ENCODE results near the gene KIF15. TPM values are rescaled to one million over a fixed set of nuclear protein-coding genes. Genes with fewer than 3 reads are reported as not detected.

KIF15 gene
- total RNA-seq, 6 experiments from 2014 or later: 4.4 to 11.9 (median 9.7) TPM

DNA sequence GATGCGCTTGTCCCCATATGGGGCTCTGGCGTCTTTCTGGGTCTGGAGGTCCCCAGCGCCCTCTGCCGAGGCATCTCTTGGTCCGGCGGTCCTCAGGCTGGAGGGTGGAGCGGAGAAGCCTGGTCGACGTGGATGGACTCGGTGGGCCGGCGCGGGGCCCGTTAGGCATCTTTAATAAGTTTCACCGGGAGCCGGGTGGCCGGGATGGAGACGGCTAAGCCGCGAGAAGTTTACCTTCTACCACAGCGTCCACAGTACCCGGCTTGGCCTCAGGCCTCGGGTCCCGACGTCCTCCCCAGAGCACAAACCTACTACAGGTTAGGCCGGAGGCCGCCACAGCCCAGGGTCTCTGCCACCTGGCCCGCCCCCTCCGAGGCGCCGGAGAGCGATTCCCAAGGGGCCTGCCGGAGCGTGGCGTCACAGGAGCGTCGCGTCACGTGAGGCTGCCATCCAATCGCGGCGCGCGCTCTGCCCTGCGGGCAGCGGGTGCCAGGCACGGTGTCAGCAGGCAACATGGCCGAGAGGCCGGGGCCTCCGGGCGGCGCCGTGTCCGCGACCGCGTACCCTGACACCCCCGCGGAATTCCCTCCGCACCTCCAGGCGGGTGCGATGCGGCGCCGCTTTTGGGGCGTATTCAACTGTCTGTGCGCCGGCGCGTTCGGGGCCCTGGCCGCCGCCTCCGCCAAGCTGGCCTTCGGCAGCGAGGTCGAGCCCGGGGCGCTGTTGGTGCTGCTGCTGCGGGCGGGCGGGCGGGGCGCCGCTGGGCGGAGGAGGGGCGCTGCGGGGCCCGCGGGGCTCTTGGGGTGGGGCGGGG, 100.0 kb downstream of the KIF15 start, which contains the start of gene TMEM42:
TMEM42 (plus strand) TSS at position 501 of the 814 bp plus-strand sequence; CDS start at position 514, 13 bp downstream.
- TF ChIP-seq, protein P1, sequence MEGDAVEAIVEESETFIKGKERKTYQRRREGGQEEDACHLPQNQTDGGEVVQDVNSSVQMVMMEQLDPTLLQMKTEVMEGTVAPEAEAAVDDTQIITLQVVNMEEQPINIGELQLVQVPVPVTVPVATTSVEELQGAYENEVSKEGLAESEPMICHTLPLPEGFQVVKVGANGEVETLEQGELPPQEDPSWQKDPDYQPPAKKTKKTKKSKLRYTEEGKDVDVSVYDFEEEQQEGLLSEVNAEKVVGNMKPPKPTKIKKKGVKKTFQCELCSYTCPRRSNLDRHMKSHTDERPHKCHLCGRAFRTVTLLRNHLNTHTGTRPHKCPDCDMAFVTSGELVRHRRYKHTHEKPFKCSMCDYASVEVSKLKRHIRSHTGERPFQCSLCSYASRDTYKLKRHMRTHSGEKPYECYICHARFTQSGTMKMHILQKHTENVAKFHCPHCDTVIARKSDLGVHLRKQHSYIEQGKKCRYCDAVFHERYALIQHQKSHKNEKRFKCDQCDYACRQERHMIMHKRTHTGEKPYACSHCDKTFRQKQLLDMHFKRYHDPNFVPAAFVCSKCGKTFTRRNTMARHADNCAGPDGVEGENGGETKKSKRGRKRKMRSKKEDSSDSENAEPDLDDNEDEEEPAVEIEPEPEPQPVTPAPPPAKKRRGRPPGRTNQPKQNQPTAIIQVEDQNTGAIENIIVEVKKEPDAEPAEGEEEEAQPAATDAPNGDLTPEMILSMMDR (IDR thresholded peaks at IDR 0.05): no peak; the same call in 1 of the 2 replicates
- peak; percentile 80 for DNase-seq
- H3K27me3 Mint-ChIP-seq (ENCODE audit: insufficient read depth): no peaks in the 10 kb centered on the region; the same call in 1 of the 2 replicates
- peak within 1 kb of the TSS; percentile 95 for H3K4me3 Mint-ChIP-seq
- no peaks in the 10 kb centered on the region for H3K9me3 Mint-ChIP-seq
- peak within 1 kb of the TSS; percentile 93 for H3K27ac Mint-ChIP-seq
- peaks cover 25% of the 10 kb centered on the region for H3K4me1 Mint-ChIP-seq (ENCODE audit: low read depth)
- H3K36me3 Mint-ChIP-seq (ENCODE audit: low read depth): peaks cover 6% of the 10 kb centered on the region; the same call in 1 of the 2 replicates

DNA sequence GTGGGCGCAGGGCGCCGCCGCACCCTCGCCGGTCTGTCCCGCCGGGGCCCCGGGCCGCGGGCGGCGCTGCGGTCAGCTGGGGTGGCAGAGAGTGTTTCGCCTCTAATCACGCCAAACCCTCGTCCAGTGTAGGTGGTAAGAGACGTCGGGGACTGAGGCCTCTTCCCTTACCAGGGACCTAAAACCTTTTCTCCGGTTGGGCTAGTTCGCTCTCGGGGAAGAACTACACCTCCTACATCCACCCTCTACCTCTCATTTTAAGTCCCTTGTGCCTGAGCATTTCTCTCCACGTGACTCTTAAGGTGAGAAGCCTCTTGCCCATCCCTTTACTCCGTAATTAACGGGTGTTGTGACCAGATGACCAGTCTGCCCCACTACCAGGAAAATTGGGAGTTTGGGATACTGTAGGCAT, 100.6 kb downstream of the KIF15 start:
- Mint-ChIP-seq H3K4me3 (peak overlapping the region; percentile 95), H3K27ac (peak overlapping the region; percentile 93), H3K36me3 (ENCODE audit: low read depth) (peaks cover 11% of the 10 kb centered on the region), H3K27me3 (ENCODE audit: insufficient read depth) (no peaks in the 10 kb centered on the region; the same call in 1 of the 2 replicates), H3K4me1 (ENCODE audit: low read depth) (peaks cover 25% of the 10 kb centered on the region), H3K9me3 (no peaks in the 10 kb centered on the region)
- TF ChIP-seq, protein P1 (IDR thresholded peaks at IDR 0.05): no peak
- peak; percentile 7 for DNase-seq

DNA sequence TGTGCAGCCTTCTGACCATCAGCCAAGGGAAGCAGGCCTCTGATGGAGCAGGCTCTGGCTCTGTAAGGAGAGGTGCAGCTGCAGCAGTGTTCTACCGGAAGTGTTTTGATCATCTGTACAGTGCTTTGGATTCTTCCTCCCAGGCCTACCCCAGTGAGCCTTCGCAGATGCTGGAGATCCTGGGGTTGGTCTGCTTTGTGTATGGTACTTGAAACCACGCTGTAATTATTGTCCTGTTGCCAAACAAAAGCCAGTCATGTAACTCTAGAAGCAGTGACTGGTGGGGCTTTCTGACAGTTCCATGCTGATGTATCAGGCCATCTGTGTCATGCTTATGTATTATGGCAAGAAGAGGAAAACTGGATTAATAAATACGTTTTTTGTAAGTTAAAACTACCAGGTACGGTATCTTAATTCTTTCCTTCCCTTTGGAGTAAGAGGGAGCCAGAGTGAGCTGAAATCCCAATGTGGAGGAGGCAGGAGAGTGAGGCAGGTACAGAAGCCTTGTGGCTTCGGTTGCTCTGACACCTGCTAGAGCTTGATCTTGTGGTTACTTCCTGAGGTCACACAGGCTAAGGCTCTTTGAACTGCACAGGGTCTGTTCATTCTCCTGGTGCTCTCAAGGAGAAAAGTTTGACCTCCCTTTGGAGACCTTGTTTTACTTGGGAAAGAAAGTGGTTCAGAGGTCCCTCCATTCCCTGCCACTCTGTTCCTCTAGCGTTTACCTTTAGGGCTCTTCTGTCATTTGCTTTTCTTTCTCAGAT, 103.9 kb downstream of the KIF15 start:
- H3K4me1 Mint-ChIP-seq (ENCODE audit: low read depth): peaks cover 25% of the 10 kb centered on the region
- DNase-seq: no peak
- H3K36me3 Mint-ChIP-seq (ENCODE audit: low read depth): peaks cover 25% of the 10 kb centered on the region
- H3K9me3 Mint-ChIP-seq: no peaks in the 10 kb centered on the region
- H3K4me3 Mint-ChIP-seq: no peak overlapping the region
- no peak overlapping the region for H3K27ac Mint-ChIP-seq
- TF ChIP-seq, protein P1 (IDR thresholded peaks at IDR 0.05): no peak
- no peaks in the 10 kb centered on the region; the same call in 1 of the 2 replicates for H3K27me3 Mint-ChIP-seq (ENCODE audit: insufficient read depth)

DNA sequence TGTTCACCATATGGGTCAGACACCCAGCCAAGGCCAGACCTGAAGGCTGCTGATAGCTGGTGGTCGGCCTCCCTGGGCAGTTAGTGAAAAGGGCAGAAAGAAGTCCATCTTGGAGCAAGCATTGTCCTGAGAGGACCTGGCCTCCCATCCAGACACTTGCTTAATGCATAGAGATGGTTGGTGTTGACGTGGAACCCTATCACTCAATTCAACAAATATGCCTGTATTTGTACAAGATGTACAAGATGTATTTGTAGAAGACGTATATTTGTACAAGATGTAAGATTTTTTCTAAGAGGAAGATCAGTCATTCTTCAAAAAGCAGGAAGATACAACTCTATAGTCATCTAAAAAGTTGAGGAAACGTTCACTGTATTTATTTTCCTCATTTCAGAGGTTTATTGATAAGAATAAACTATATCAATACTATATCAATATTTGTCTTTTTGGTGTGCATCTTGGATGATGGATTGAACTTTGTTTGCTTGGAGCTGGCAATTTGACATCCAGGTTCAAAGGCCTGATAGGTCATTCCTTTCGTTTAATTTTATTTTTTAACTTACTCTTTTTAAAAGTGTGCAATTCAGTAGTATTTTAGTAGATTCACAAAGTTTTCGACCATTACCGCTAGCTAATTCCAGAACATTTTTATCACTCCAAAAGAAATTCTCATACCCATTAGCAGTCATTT, 106.0 kb downstream of the KIF15 start:
- H3K36me3 Mint-ChIP-seq (ENCODE audit: low read depth): peaks cover 25% of the 10 kb centered on the region
- H3K27ac Mint-ChIP-seq: no peak overlapping the region
- no peak overlapping the region for H3K4me3 Mint-ChIP-seq
- DNase-seq: no peak
- TF ChIP-seq, protein P1 (IDR thresholded peaks at IDR 0.05): no peak
- H3K4me1 Mint-ChIP-seq (ENCODE audit: low read depth): peaks cover 16% of the 10 kb centered on the region
- H3K9me3 Mint-ChIP-seq: no peaks in the 10 kb centered on the region
- H3K27me3 Mint-ChIP-seq (ENCODE audit: insufficient read depth): no peaks in the 10 kb centered on the region; the same call in 1 of the 2 replicates

DNA sequence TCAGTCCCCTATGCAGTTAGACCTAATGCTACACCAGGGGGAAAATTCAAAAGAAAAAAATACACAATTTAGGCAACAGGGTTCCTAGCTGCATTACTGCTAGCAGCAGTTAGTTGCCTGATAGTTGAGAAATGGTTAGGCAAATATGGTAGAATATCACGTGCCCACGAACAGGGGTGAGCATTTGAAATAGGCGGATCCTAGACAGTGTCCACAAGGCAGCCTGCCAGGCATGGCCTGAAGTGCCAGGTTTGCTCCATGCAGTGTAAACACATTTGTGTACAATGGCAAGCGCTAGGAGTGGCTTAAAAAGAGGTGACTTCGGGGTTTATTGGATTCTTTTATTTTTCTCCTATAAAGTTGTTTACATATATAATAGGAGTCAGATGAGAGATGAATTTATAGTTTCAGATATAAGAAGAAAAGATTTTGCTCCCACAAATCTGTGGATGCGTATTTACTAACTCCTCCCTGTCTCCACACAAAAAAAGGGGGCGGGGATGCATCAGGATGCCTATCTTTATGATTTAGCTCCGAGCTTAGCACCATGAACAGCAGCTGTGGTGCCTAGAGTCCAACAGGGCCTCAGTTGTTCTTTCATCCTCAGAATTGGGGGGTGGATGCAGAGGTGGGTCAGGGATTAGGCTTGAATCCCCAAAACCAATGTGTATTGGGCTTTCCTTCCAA, 108.9 kb downstream of the KIF15 start:
- Mint-ChIP-seq H3K4me3 (no peak overlapping the region), H3K36me3 (ENCODE audit: low read depth) (peaks cover 22% of the 10 kb centered on the region), H3K9me3 (no peaks in the 10 kb centered on the region), H3K27me3 (ENCODE audit: insufficient read depth) (no peaks in the 10 kb centered on the region; the same call in 1 of the 2 replicates), H3K27ac (no peak overlapping the region), H3K4me1 (ENCODE audit: low read depth) (no peaks in the 10 kb centered on the region)
- TF ChIP-seq, protein P1 (IDR thresholded peaks at IDR 0.05): no peak
- no peak for DNase-seq
